Testis (tissue), 2 donors: ENCODE measurements around the gene TMEM229B.

ENCODE experiments used
- CTCF ChIP-seq, 3 experiments: fragments of 450-650 bp in 2 of 3; fragments of 200-600 bp in 1 of 3; sonication (generic) in 1 of 3; IDR thresholded peaks; one replicate each; pipeline ENCODE4 v1.5.1; 2016 to 2019; ENCODE audit warnings: antibody characterized with exemption in 3 of 3, mild to moderate bottlenecking in 2 of 3, moderate library complexity in 1 of 3
- POLR2A ChIP-seq: fragments of 450-650 bp; IDR thresholded peaks from one replicate; pipeline ENCODE4 v1.6.1; 2017; ENCODE audit warnings: antibody characterized with exemption, mild to moderate bottlenecking, moderate library complexity

- TF ChIP-seq POLR2A = no peak
- no peak for TF ChIP-seq CTCF (IDR thresholded peaks at IDR 0.05)
Observed at GRCh38 chr14:67524634-67524963, 36.1 kb upstream of the TMEM229B start.
